Superior temporal gyrus (tissue), 1 donor: ENCODE data around the gene MTCL1.
A peak's percentile ranks its signal among the peaks of the same experiment; 100 is the strongest.

ENCODE experiments used
- DNase-seq: peaks from one replicate; pipeline ENCODE4 v3.0.0-alpha.2; 2016; ENCODE audit errors: extremely low spot score

The MTCL1 gene

GRCh38 chr18:8793445-8794155, 88.2 kb downstream of the MTCL1 start:
- no peak for DNase-seq

- no peak for DNase-seq
These were observed 89.0 kb downstream of the MTCL1 start for GRCh38 chr18:8794156-8794933.

GRCh38 chr18:8794934-8795280, 89.6 kb downstream of the MTCL1 start:
- no peak for DNase-seq

- DNase-seq, result no peak
These were observed 90.4 kb downstream of the MTCL1 start for GRCh38 chr18:8795586-8796325.

DNA sequence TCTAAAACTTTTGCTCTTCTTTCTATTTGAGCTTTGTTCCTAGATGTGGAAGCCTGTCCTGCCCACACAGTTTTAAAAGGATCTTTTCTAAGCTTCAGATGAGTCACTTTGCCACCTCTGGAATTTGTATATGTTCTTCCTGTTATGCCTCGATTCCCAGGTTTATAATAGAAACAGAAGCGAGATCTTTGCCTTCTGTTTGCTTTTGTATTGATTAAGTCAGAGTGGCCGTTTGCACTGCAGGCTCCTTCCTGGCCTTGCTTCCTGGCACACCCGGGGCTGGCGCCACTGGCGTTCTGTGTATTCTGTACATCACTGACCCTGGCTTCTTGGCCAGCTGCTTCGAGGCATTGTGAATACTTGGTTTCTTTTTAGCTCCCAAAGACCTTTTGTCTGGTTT, 91.8 kb downstream of the MTCL1 start:
- peak; percentile 65 for DNase-seq

DNA sequence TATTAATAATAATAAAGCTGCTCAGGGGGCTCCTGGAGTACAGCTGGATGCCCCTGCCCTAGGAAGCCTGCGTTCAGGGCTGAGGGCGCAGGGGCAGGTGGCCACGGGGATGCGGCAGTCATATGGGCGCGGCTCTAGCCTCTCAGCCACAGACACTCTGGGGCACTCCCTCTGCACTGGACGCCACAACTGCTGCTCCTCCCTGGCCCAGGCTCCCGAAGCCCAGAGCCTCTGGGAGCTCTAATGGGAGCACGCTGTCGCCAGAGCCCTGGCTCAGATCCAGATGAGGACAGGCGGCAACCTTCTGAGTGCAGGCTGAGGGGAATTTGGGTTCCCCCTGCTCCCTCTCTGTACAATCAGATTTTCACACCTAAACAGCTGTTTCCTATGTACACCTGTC, 93.6 kb downstream of the MTCL1 start:
- no peak for DNase-seq

DNA sequence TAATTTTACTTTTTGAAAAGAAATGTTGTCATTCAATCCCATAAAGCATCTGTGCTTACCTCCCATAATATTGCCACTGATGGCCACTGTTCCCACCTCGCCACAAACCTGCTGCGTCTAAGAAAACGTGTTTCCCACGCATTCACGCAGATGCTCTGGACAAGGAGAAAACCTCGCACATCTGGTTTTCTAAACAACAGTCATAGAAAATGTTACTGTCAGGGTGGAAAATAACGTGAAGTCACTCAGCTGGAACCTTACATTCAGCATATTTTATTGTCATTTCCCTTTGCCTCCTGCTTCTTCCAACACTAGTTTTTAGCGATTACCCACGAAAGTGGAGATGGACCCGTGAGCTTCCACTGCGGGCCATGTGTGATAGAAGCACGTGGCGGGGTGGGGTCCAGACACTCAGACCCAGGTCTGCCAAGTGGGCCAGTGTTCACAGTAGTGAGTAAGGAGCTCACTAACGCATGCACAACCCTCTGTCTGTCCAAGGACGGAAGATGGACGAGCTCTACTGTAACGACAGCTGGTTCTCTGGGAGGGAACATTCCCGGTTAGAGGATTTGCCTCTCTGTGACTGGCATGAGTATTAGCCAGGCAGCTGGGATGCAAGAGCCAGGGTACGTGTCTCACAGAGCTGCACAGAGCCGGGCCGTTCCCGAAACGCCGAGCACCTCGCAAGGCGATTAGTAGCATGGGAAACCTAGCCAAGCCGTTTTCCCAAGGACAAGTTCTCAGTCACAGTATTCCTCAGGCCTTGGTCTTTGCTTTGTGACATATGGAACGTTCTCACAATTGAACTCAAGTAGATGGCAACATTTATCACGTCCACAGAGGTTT, 94.5 kb downstream of the MTCL1 start:
- DNase-seq, result no peak

GRCh38 chr18:8800445-8800844, 95.1 kb downstream of the MTCL1 start:
- no peak for DNase-seq

DNA sequence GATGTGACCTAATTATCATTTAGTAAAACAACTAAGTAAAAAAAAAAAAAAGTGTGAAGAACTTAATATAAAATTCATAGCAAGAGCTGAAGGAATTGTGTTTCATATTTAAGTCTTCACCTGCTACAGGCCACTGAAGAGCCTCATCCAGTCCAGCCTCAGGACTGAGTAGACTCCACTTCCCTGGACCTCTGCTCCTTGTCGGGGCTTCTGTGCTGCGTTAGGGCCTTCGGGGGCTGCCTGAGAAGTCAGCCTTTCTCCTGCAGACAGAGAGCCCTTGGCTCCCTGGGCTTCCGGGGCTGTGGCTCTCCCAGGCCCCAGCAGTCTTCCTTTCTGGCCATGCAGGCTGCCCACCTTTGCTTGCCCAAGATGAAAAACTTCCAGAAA, 95.5 kb downstream of the MTCL1 start:
- no peak for DNase-seq

DNA sequence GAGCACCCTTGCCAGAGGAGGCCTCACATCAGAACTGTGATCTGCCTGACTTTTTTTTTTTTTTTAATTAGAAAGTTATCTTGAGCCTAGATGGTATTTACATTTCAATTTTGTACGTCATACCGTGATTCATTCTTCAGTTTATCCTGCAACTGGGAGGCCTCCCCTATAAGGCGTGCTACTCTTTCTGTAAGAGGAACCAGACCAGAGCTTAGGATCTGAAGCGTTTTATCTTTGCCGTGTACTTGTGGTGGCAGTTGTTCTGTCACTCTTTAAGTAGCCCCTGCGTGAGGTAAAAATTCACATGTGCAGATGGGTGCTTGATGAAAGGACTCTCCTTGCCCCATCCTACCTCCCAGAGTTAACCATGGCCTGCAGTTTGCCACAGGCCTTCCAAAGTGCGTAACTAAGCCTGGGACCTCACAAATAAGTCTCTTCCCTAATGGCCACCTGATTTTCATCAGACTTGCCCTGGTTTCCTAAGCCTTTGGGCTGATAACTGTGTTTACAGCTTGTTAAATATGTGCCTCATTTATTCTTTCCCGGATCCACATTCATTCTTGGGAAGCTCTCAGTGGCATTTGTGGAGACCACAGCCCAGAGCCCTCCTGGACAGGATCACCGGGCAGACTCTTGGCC, 96.0 kb downstream of the MTCL1 start:
- DNase-seq, result no peak

DNA sequence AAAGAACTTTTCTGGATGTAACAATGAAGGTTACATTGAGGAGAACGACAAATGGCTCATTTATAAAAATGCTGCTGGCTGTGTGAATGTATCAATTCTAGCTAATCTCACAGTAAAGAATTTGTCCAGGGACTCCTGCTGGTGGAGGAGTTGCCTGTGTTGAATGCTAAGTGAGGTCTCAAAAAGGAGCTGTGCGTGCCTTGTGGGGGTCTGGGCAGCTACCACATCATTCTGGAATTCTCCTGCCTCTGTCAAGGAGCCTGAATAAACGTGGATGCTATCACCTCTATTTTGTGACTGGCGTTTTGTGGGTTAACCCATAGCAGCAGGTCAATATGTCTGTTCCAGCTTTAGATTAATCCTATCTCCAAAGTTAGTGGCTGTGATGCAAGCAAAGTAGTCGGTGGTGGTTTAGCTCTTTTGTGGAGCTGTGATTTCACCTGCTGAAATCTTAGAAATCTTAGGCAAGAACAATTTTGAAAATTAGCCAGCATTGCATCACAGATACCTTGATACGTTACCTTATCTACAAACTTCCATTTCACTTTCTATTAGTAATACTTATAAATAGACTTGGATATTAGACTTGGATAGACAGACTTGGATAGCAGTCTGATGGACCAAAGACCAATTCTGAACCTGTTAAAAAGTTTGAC, 96.8 kb downstream of the MTCL1 start:
- no peak for DNase-seq

- no peak for DNase-seq
These were observed 97.9 kb downstream of the MTCL1 start for GRCh38 chr18:8803063-8803795.

GRCh38 chr18:8803957-8804356, 98.6 kb downstream of the MTCL1 start:
- no peak for DNase-seq

GRCh38 chr18:8805552-8805951, 100.2 kb downstream of the MTCL1 start:
- no peak for DNase-seq

DNA sequence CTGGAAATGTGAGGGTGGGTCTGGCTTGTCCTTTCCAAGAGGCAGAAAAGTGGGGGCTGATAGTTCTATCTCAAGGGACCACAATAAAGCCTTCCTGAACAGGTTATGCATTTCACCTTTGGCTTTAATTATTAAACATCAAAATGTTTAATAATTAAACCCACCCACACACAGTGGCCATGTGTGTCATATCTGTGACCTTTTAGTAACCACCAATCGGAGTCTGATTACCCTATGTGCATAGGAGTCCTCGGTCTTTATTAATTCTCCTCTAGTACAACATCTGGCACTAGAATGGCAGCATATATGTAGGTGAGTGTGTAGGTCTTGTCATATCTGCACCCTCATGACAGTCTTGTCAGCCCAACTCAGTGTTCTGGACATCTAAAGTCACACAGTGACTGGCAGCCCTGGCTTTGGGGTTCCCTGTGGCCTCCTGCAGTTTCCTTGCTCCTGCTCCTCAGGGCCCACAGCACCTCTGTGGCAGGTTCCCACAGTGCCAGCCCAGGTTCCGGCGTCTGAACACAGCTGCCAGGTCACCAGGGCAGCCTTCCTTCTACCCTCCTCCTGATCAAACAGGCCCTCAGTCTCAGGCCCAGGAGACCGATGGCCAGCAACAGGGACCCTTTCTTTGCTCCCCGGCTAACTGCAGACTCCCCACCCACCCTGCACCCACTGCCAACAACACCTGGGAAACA, 100.9 kb downstream of the MTCL1 start:
- DNase-seq, result no peak

DNA sequence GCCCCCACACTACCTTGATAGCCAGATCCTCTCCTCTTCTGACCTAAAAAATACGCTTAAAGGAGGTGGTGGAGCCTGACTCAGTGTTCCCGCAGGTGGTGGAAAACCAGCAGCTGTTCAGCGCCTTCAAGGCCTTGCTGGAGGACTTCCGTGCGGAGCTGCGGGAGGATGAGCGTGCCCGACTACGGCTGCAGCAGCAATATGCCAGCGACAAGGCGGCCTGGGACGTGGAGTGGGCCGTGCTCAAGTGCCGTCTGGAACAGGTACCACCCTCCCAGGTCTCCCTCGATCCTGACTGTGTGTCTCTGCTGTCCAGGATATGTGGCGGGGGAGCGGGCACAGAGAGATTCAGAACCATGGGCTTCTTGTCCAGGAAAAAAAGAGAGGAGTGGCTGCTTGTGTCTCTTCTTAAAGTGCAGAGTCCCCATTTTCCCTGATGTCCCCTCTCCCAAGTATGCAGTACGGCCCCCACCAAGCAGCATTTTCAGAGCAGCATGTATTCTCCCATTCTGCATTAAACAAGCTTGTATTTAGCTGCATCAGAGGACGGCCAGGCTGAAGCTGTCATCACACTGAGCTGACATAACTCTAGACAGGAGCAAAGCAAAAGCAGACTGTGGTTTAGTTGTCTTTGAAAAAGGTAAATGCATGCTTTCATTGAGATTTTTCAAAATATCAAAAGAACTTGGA, 101.6 kb downstream of the MTCL1 start:
- DNase-seq, result no peak

DNA sequence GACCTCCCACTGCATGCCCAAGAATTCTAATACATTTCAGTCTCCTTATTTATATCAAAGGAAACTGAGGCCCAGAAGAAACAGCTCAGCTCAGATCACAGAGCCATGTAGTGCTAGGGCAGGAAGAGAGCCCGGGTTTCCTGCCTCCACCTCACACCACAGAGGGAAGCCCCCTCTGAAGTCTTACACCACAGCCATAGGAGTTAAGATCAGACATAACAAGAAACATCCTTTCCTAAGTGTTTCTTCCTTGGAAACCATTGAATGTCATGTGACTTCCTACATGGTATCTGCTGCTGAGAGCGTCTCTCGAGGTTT, 102.1 kb downstream of the MTCL1 start:
- DNase-seq, result no peak

GRCh38 chr18:8808001-8808400, 102.6 kb downstream of the MTCL1 start:
- DNase-seq, result no peak

DNA sequence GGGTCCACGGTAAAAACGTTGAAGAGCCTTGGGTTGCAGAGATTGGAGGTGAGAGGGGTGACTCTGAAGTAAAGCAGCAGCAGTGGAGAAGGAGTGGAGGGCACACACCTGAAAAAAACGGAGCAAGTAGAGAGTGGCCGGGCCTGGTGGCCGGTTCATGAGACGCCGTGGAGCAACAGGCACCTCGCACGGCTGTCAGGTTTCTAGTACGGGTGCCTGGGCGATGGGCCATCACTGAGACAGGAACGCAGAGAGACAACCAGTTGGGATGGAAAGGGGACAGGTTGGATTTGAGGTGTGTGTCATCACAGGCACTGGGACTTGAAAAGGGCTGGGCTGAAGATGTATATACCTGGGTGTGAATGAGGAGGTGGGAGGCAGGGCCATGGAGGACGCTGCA, 104.2 kb downstream of the MTCL1 start:
- DNase-seq, result no peak
